GM18861 (cell line): ENCODE data around the gene MYO18A.

ENCODE experiments used
- ATAC-seq: cut with Tn5 transposase; IDR thresholded peaks from one replicate; pipeline ENCODE4 v1.9.1; 2021; ENCODE audit not compliant: unreplicated experiment

MYO18A gene

DNA sequence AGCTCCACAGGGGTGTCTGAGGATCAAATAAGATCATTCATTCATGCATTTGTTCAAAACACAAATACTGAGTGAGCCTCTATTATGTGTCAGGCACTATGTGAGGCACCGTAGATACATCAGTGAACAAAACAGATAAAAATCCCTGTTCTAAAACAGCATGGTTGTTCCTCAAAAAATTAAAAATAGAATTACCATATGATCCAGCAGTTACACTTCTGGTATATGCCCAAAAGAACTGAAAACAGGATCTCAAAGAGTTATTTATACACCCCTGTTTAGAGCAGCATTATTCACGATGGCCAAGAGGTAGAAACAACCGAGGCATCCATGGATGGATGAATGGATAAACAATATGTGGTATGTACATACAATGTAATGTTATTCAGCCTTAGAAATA is 121.8 kb downstream of the MYO18A start:
- no peak for ATAC-seq

DNA sequence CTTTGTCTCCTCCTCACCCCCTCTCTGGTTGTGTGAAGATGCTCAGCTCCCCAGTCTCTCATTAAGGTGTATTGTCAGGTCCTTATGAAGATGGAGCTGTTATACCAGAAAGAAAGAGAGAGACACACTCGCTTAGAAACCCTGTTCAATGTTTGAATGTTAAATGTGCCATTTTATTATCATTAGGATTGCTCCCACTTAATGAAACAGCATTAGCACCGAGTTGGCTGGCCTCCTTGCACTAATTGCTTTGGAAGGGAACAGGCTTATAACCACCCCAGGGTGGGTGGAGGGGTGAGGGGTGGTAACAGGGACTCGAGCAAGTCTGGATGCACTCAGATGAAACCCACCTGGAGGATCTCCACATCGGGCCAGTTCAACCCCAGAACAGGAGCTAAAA is 122.8 kb downstream of the MYO18A start:
- ATAC-seq: no peak

DNA sequence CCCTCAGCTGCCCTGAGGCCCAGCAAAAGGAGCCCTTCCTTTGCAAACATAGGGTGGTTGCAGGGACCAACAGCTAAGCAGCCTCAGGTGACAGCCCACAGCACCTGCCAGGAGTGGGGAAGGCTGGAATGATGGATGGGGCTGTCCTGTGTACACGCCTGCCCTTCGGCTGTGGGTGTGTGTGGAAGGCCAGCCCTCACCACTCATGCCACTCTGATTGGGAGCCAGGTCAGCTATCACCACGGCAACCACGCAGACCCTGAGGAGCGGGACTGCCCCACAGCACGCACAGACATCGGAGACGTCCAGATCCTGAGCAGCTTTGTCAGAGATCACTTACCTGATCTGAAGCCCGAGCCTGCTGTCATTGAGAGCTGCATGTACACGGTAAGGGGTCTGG is 125.4 kb downstream of the MYO18A start:
- no peak for ATAC-seq

DNA sequence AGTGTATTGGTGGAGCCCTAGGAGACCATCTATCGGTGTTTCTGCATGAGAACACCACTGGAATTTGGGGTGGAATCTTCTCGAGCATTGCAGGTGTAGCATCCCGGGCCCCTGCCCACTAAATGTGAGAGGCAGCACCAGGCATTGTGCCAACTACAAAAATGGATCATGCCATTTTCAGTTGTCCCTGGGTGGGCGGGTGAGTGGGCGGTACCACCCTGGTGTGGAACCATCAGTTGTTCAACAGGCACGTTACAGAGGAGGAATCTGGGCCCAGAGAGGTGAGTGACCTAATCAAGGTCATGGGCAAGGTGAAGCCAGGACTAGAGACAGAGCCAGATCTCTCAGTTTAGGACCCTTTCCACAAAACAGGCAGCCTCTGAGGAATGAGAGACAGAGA is 128.5 kb downstream of the MYO18A start:
- ATAC-seq: no peak

DNA sequence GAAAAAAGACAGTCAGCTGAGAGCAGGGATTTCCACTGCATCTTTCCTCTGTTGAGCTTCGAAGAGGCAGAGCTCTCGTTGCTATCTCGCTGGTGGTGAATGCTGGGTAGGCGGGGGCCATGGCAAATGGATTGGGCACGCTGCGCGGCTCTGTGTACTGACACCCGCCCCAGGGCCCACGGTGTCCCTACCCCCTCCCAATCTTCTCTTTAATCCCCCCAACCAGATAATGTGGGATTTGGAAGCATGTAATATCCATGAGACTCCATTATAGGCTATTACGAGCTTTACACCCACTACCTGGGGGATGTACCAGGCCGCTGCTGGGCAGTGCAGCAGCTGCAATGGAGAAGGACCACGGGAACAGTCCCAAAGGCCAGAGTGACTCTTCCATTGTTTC is 129.0 kb downstream of the MYO18A start:
- no peak for ATAC-seq

DNA sequence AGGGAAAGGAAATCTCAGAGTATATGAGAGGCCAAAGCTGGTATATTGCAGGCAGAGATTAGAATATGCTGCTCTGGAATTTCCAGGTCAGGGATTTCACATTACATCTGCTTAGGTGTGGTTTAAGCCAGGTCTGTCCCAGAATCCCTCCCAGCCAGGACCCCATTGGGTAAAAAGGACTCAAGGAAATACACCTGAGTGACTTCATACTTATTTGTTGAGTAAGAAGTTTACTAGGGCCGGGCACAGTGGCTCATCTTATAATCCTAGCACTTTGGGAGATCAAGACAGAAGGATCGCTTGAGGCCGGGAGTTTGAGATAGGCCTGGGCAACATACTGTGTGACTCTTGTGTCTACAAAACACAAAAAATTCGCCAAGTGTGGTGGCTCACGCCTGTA is 130.0 kb downstream of the MYO18A start:
- no peak for ATAC-seq

DNA sequence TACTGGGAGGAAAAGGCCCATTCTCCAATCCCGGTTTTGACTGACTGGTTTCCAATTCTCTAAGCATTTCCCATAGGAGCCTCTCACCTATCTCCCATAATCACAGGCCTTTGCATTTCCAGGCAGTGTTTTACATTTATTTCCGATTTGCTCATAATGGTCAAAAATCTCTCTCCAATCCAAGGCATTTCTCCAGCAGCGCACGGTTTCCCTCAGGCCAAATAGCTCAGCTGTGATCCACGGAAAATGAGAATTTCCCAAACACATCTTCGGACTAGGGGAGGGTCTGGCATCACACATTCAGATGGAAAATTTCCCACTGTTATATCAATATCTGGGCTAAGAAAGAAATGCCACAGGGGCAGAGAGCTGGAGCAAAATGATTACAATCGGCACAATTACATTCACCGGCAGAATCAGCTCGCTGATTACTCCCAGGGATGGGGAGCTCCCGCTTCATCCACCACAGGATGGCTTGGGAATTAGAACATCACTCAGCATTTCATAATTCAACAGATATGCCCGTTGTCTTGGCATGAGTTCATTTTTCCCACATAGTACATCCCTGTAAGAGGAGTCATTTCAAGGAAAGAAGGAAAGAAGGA is 130.6 kb downstream of the MYO18A start:
- ATAC-seq: no peak

DNA sequence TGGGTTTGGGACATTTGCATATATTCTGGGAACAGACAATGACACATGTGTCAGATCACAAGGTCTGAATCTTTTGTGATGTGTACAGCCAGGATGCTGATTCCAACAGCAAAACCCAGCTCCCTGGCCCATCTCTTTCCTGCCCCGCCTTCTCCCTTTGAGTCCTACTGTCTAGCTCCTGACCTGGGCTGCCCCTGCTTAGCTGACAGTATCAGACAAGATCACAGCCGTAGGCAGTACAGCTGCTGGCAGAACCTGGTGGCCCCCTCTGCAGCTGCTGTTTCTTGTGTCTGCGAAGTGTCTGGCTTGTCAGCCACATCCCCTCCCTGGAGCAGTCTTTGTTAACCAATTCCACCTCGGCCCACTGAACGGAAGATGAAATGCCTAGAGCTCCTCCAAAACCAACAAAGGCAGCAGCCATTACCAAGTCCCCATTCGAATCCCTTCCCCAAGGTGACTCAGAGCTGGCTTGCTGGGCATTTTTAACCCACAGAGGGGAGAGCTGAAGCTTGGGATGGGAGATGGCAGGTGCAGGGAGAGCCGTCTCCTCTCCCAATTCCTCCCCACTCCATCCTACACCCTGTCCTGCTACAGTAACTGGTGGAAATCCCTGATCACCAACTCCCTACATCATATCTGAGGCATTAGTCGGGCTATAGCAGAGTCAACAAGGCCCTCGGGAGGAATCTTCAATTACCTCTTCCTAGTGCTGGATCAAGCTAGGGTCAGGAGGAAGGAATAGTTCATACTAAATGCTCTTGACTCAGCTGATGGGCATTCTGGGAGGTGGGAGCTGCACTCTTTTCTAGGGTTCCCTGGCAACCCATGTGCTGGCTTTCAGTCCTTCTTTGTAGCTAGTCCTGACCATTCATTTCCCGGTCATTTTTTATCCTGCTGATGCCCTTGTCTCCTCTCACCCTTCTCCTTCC is 131.5 kb downstream of the MYO18A start:
- no peak for ATAC-seq

DNA sequence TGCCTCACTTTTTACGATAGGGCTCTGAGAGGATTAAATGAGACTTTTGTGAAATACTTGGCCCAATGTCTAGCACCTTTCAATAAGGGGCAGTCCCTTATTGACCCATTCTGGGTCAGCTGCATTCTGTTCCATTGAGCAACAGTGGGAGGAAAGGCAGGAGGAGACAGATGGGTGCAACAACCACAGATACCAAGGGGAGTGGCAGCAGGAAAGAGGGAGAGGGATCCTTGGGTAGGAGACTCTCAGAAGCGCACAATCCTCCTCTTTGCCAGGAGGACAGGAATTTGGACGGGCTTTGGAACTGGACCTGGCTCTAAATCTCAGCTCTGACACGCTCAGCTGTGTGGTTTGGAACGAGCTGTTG is 133.7 kb downstream of the MYO18A start:
- no peak for ATAC-seq

DNA sequence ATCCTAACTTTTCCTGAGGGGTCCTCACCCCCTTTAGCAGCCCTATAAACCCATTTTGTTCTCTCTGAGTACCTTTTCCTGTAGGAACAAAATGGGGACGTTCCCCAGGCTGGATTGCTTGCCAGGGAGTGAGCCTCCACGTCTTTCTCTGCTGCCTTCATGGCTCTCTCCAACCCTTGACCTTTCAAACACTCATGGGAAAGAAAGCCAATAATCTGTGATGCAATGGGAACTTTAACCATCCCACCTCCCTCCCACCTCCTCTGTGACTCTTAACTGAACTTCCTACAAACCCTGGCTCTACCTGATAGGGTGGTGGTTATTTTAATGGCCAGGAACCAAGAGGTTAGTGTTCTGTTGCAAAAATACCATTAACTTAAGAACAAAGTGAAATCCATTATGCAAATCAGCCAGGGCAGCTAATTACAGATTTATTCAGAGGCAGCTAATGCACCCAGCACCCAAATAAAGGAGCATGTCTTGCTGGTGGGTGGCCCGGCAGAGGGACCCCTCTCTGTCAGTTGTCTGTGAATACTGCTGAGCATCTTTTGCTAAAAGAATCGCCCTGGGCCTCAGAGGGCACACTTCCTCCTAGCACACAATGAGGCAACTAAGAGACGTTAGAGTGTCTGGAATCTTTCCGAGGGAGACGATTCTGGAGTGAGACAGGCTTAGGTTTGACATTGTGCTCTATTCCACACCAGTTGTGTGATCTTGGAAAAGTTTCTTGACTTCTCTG is 134.3 kb downstream of the MYO18A start:
- ATAC-seq: no peak

DNA sequence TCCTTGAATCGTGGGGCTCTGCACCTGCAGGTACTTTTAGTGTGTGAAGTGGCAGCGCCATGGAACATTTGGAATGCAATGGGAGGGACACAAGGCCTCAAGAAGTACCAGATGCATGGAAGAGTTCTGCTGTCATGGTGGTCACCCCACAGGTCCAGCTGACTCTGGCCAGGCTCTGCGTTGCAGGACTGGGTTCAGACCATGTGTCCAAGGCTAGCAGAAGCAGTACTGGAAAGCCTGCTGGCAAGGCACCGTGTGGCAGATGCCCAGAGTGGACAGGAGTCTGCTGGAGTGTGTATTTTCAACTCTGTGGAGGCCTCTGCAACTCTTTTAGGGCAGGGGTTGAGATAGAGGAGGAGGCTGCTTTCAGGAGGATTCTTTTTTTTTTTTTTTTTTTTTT is 135.2 kb downstream of the MYO18A start:
- no peak for ATAC-seq

DNA sequence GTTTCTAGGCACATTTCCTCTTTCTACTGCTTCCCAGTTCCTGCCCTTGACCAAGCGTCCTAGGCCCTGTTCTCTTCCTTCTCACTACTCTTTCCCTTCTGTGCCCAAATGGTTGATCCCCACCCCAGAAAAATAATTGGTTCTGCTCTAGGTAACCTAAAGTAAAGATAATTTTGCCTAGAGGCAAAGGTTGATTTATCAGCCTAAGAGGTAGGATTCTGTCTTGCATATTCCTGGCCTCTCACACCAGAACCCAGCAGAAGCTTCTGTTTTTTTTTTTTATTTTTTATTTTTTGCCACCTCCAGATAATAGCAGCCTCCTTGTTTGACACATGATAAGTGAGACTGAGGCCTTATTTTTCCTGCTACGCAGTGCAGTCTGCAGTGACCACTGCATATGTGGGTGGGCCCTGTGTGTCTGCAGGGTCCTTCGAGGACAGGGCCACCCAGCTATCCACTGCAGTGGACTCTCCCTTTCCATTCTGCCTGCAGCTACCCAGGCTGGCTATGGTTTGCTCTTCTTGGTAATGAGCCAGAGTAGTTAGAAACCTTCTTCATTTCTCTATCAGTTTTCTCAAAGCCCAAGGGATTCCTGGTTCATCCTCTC is 136.6 kb downstream of the MYO18A start:
- ATAC-seq: no peak

DNA sequence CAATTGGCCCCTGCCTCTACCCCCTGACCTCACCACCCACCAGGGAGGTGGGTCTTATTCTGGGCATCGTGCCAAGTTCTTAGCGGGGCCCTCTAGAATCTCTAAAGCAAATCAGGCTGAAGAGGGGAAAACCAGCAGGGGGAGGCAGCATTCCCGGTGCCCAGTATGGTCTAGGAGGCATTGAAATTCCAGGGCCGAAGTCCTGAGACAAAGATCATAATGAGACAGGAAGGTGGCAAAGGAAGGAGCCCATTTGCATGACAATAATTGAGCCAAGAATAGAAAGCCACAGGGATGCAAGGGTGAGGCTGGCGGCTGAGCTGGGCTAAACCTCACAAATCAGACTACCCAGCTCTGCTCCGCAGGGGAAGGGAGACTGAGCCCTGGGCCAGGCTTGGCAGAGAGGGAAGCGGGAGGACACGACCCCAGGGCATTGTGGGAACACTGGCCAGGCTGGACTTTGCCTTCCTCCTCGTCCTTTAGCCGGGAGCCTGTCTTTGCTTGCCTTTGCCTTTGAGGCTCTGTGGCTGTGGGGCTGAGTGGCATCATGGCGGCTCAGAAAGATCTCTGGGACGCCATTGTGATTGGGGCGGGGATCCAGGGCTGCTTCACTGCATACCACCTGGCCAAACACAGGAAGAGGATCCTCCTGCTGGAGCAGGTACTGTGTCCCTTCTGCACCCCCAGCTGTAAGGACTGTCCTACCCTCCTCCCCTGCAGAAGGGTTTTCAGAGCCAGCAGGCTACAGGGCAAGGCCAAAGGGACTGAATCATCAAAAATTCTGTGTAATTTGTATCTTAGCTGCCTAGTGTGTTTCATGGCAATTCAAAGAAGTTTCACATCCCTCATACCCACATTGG is 137.3 kb downstream of the MYO18A start, which contains the start of gene PIPOX:
Gene PIPOX (plus strand): TSS at position 463 of the 860 bp plus-strand sequence. CDS start 85 bp downstream, at position 548.
- ATAC-seq: no peak

DNA sequence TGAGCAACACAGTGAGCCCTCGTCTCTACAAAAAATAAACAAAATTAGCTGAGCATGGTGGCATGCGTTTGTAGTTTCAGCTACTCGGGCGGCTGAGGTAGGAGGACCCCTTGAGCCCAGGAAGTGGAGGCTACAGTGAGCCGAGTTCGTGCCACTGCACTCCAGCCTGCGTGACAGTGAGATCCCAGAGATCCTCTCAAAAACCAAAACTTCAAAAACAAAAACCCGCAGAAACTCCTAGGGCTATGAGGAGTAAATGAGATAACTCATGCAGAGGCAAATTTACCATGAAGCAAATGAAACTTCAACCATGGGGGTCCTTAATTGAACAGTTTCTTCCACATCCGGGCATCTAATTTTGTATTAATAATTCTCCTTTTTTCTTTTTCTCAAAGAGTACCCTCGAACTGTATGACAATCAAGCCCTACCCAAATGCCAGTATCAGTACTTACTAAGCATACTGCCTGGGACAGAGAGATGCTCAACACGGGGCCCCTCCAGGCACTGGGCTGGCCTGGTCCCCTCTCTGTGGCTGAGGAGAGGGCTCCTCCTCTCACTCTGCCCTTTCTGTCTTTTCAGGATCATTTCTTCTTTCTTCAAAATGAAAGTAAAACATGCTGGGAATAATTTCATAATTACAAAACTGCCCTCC is 138.0 kb downstream of the MYO18A start:
- ATAC-seq: no peak

DNA sequence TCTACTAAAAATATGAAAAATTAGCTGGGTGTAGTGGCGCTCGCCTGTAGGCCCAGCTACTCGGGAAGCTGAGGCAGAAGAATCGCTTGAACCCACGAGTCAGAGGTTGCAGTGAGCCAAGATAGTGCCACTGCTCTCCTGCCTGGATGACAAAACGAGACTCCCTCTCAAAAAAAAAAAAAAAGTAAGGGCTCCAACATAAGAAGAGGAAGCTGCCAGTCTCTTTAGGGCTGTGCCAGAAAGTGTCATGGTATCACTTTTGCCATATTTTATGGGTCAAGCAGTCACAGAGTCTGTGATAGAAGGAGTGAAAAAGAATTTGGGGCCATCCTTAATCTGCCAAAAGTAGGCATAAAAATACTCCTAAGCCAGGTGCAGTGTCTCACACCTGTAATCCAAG is 138.6 kb downstream of the MYO18A start:
- ATAC-seq: no peak

DNA sequence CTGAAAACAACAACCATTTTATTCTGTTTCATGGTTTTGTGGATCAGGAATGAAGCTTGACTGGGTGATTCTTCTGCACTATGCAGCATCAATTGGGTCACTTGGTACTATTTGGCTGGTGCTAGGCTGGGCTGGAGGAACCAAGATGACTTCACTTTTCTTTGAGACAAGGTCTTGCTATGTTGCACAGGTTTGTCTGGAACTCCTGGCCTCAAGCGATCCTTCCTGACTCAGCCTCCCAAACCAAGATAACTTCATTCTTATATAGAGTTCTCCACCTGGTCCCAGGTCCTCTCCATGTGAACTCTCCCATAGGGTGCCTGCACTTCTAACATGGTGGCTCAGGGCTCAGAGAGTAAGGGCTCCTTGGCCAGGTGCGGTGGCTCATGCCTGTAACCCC is 139.1 kb downstream of the MYO18A start:
- ATAC-seq: no peak

DNA sequence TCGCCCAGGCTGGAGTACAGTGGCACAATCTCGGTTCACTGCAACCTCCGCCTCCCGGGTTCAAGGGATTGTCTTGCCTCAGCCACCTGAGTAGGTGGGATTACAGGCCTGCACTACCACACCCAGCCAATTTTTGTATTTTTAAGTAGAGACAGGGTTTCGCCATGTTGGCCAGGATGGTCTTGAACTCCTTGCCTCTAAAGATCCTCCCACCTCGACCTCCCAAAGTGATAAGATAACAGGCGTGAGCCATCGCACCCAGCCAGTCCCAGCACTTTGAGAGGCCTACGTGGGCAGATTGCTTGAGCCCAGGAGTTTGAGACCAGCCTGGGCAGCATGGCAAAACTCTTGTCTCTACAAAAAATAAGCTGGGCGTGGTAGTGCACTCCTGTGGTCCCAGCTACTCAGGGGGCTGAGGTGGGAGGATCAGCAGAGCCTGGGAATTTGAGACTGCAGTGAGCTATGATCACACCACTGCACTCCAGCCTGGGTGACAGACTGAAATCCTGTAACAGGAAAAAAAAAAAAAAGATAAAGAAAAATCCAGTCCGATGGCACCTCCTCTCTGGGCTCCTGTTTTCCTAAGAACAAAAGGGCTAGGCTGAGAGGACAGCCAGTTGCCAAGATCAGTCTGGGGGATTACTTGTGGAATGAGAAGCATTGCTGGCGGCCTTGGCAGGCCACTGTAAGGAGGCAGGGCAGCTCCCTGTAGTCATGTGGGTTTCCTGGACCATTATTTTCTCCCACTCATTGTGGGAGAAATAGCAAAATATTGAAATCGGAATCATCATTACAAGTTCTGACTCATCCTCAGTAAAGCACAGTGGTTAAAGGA is 140.2 kb downstream of the MYO18A start:
- no peak for ATAC-seq

DNA sequence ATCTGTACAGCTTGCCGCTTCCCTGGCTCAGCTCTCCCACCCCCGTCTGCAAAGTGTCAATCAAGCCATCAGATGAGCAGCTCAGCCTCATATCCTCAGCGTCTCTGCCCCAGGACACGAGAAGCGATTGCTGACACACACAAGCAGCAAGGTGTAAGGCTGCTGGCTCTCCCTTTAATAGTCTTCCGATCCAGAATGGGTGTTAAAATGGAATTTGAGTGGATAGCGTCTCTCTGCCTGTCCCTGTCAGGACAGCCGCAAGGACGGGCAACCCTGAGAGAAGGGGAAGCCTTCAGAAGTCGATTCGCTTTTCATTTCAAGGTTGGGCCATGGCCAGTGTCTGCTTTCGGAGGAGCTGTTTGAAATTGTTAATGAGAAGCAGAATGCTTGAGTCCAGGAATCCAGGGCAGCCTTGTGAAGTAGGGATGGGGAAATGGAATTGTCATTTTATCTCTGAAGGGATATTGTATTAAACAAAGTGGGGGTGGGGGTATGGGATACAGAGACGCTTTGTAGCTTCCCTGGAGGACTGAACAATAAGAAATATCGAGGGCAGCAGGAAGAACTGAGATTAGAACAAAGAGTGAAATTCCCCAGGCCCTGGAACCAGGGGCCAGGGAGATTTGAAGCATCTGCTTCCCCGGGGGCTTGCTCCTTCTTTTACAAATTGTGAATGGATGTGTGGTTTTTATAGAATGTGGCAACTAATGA is 142.0 kb downstream of the MYO18A start:
- no peak for ATAC-seq

DNA sequence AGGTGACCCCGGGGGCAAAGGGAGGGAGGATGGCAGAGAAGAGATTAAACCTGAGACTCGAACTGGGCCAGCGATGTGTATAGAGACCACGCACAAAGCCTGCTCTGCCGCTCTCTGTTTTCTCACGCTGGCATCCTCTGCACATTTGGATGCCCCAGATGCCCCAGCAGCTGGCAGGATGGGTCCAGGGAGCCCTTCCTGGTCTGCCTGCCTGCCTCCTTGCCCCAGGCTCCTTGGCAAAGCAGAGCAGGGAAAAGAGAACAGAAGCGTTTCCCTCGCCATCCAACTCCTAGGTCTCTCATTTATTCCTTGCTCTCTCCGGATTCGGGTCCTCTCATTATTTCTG is 142.5 kb downstream of the MYO18A start:
- ATAC-seq: no peak
